DMS153 (cell line): ENCODE data around the gene NEUROG2.
"Not testable (repeated sequence)": the region's sequence is repeated elsewhere in the genome, so short reads cannot be mapped to it uniquely, and the experiment has no call there.

Experiments used
- DNase-seq: peaks from one replicate; lab custom pipeline; 2025; lab: John Stamatoyannopoulos, UW

NEUROG2 gene

DNA sequence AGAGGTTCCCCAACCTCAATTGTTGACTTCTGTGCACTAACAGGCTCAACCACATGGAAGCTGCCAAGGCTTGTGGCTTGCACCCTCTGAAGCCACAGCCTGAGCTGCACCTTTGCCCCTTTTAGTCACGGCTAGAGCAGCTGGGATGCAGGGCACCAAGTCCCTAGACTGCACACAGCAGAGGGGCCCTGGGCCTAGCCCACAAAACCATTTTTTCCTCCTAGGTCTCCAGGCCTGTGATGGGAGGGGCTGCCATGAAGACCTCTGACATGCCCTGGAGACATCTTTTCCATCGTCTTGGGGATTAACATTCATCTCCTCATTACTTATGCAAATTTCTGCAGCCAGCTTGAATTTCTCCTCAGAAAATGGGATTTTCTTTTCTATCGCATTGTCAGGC, 25.2 kb downstream of the NEUROG2 start:
- DNase-seq: not testable (repeated sequence)

DNA sequence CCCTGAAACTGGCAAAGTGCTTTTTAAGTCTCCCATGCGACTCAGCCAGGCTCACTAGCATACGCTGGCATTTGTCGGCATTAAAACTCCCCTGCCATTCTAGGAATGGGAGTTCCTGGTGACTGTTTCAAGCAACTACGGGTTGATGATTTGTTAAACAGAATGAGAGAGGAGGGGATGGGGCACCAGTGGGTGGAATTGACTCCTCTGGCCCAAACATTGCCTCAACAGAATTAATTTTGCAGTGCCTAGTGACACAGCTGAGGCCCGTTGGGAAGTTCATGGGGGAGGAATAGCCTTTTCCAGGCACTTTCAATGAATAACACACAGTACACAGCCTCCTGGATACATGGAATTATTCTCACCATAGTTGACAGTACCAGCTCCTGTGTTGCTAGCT, 30.1 kb downstream of the NEUROG2 start:
- DNase-seq: no peak

DNA sequence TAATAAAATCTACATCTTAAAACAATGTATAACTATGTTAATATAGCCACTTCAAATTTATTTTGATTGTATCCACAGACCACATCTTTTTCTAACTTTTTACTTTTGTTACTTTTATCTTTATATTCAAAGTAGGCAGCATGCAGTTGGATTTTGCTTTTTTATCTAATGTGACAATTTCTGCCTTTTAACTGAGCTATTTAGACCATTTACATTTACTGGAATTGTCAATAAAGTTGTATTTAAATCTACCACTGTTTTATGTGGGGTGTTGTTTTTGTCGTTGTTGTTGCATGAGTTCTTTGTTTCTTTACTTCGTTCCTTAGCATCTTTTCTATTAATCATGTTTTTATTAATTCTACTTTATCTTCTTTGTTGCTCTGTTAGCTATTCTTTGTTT, 42.0 kb downstream of the NEUROG2 start:
- DNase-seq: no peak

DNA sequence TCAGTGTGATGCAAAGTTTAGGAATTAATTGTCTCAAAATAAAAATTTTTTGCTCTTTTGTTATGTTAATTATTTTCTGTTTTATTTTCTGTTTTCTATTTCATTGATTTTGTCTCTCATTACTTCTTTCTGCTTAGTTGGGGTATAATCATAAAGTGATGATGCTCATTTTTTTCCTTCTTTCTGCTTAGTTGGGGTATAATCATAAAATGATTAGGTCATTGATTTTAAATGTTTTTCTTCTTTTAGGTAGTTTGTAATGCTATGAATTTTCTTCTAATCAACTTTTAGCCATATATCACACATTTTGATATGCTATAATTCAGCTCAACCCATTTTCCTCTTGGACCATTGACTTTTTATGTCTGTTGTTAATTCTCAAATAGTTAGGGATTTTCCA, 43.7 kb downstream of the NEUROG2 start:
- DNase-seq: no peak
